GM04504 (cell line): ENCODE results near the gene R3HDM1.
"Not testable (repeated sequence)": the region's sequence is repeated elsewhere in the genome, so short reads cannot be mapped to it uniquely, and the experiment has no call there.

Source experiments
- DNase-seq: peaks from one replicate; pipeline ENCODE4 v3.0.0-alpha.2; 2012; ENCODE audit warnings: low read depth

R3HDM1 gene

DNA sequence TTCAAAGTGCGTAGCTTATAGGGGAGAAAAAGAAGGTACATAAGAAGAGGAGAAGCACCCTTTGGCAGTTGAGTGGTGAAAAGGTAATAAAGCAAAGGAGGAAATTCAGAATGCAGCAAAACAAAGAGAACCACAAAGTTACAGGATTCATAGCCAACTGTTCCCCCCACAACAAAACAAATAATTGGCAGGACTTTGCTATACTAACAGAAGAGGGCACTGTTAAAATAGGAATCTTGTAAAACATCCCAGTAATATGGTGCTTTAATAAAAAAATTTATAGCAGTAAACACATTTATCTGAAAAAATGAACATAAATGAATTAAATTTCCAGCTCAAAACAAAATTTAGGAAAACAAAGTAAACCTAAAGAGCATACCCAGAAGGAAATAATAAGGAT is 42.3 kb downstream of the R3HDM1 start:
- DNase-seq, result no peak

GRCh38 chr2:135581282-135581681 is 50.0 kb downstream of the R3HDM1 start:
- no peak for DNase-seq

DNA sequence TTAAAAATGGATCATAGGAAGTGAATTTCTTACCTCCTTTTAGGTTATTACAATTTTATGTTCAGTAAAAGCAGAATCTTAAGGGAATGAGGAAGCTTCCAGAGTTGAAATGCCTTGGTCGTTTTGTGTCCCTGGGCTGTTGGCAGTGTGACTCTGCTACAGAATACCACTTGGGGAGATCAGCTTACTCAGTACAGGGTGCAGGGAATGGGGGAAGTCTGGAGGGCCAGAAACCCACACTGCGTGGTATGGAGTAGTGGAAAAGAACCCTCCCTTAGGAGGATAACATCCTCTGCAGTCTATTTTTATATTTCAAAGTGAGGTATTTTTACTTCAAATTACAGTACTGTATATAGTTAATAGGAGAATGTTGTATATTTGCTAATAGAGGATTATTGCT is 51.1 kb downstream of the R3HDM1 start:
- DNase-seq, result no peak

DNA sequence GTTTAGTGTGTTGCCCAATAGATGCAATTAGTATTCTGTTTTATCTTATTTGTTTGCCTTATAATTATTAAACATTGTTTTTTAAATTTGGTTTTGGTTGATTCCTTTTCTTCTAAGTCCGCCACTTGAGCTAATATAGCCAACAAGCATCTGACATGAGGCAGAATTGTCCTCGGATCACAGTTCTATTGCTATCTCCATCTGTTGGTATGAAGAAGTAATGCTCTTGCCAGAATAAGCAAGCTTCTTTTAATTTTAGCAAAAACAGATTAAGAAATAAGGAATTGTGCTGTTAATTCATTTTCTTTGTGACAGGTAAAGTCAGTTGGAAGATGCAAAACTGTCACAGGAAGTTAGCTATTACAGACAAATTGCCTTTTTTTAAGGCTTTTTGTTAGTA is 54.3 kb downstream of the R3HDM1 start:
- DNase-seq, result no peak

GRCh38 chr2:135586148-135586547 is 54.9 kb downstream of the R3HDM1 start:
- DNase-seq, result no peak

GRCh38 chr2:135587958-135588357 is 56.7 kb downstream of the R3HDM1 start:
- DNase-seq, result no peak

GRCh38 chr2:135590619-135591260 is 59.5 kb downstream of the R3HDM1 start:
- no peak for DNase-seq

GRCh38 chr2:135600915-135601314 is 69.6 kb downstream of the R3HDM1 start:
- no peak for DNase-seq

DNA sequence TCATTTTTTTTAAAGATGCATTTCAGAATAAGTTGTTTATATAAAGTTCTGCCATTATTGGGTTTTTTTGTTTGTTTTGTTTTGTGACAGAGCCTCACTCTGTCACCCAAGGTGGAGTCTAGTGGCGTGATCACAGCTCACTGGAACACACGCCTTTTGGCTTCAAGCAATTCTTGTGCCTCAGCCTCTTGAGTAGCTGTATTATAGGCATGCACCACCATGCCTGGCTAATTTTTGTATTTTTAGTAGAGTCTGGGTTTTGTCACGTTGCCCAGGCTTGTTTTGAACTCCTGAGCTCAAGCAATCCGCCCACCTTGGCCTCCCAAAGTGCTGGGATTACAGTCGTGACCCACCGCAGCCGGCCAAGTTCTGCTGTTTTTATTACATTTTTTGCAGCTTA is 72.3 kb downstream of the R3HDM1 start:
- no peak for DNase-seq

GRCh38 chr2:135607561-135607960 is 76.3 kb downstream of the R3HDM1 start:
- no peak for DNase-seq

GRCh38 chr2:135612319-135612718 is 81.0 kb downstream of the R3HDM1 start:
- no peak for DNase-seq

GRCh38 chr2:135615404-135615803 is 84.1 kb downstream of the R3HDM1 start:
- no peak for DNase-seq

- no peak for DNase-seq
Measured at GRCh38 chr2:135617501-135618015, 86.3 kb downstream of the R3HDM1 start.

GRCh38 chr2:135620198-135620597 is 88.9 kb downstream of the R3HDM1 start:
- no peak for DNase-seq

DNA sequence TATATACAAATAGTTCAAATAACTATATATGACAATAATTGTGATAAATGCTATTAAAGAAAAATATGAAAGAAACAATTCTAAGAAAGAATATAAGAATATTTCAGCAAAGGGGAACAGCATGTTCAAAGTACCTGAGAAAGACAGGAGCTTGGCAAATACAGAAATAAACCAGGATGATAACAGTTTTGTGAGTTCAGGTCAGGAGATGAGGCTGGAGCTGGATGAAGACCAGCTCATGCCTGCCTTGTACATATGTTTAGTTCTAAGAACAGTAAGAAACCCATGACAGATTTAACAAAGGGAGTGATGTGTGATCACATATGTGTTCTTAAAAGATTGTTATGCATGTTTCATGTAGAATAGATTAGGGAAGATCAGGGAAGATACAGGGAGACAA is 98.2 kb downstream of the R3HDM1 start:
- no peak for DNase-seq

DNA sequence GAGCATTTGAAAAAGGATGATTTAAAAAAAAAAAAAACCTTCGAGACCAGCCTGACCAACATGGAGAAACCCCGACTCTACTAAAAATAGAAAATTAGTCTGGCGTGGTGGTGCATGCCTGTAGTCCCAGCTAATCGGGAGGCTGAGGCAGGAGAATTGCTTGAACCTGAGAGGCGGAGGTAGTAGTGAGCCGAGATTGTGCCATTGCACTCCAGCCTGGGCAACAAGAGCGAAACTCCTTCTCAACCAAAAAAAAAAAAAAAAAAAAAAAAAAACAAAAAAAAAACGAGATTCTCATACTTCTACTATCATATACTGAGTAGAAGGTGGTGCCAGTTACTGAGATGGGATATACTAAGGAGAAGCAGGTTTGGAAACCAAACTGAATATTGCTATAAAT is 98.8 kb downstream of the R3HDM1 start:
- DNase-seq, result not testable (repeated sequence)

DNA sequence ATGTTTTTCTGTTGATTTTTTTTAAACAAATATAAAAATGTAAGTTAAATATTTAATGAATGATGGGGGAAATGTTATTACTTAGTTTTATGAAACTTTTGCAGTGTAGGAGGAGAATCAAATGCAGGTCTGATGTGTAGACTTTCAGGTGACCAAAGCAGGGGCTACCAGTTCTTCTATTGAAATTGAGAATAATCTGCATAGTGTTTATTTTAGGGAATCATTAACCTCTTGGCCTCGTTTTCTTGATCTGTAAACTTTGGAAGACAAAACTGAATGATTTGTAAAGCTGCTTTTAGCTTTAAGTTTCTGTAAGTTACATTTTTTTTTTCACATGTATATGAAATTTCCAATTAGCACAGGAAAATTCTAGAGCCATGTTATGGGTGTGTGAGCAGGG is 99.2 kb downstream of the R3HDM1 start:
- DNase-seq, result no peak

DNA sequence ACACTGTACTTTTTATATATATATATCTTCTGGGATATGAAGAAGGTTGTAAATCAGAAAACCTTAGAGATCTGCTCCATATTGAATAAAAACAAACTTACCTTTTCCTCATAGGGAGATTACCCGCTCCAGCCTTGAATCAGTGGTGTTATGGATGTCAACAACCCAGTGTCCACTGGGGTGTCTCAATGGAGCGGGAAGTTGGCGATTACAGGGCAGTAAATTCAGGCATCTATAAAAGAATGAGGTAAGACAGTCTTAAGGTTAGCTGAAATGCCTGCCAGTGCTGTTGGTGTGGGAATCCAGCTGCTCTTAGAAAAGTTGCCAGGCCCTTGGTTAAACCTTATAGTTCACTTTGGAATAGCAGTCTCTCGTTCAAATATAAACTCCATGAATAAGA is 102.3 kb downstream of the R3HDM1 start:
- no peak for DNase-seq

DNA sequence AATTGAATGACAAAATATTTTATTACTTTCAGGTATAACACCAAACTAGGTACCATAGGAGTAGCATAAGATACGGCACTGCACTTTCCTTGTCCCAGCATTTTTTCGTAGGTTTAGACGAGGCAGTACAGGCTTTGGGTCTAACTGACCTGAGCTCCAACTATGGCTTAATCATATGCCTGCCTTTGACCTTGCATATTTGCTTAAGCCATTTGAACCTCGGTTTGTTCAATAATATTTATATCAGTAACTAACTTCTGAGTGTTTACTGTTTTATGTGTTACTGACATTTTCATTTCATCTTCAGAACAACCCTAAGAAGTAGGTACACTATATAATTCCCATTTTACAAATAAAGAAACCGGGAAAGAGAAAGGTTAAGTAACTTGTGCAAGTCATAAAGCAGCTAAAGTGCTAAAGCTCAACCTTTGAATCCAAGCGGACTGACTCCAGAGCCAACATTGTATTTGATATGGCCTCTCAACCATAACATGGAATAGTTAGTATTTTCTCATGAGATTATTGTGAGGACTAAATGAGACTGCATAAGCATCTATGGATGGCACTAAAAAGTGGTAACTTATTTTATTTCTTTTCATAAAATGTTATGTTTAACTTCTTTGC is 104.0 kb downstream of the R3HDM1 start:
- DNase-seq, result no peak

DNA sequence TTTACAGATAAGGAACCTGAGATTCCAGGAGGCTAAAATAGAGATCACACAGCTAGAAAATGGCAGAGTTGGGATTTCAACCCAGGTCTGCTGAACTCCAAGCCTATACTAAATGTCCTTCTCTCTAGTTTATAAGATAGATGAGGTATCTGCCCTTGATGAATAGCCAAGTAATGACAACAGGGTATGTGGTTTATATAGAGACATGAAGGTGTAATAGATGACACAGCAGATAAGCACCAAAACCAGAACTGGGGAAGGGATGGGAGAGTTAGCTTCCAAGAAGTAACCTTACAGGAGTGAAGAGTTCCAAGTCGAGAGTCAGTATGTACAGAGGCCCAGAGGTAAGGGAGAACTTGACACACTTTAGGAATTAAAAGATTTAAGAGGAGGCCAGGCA is 105.7 kb downstream of the R3HDM1 start:
- DNase-seq, result no peak

GRCh38 chr2:135637456-135638087 is 106.3 kb downstream of the R3HDM1 start:
- no peak for DNase-seq

DNA sequence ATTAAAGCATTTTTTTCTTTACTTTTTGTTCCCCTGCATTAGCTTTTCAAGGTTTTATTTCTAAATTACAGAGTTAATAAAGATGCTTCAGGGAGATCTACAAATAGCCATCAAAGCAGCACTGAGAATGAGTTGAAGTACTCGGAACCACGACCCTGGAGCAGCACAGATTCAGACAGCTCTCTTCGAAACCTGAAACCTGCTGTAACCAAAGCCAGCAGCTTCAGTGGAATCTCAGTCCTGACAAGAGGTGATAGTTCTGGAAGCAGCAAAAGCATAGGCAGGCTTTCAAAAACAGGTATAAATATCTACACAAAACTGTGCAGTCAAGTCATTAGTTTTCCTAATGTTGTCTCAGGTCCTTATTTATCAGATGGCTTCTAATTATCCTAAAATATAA is 107.5 kb downstream of the R3HDM1 start:
- no peak for DNase-seq
